Measurements from ENCODE around the gene CDC37.
"Not testable (repeated sequence)": the region's sequence is repeated elsewhere in the genome, so short reads cannot be mapped to it uniquely, and the experiment has no call there.

The CDC37 gene

DNA sequence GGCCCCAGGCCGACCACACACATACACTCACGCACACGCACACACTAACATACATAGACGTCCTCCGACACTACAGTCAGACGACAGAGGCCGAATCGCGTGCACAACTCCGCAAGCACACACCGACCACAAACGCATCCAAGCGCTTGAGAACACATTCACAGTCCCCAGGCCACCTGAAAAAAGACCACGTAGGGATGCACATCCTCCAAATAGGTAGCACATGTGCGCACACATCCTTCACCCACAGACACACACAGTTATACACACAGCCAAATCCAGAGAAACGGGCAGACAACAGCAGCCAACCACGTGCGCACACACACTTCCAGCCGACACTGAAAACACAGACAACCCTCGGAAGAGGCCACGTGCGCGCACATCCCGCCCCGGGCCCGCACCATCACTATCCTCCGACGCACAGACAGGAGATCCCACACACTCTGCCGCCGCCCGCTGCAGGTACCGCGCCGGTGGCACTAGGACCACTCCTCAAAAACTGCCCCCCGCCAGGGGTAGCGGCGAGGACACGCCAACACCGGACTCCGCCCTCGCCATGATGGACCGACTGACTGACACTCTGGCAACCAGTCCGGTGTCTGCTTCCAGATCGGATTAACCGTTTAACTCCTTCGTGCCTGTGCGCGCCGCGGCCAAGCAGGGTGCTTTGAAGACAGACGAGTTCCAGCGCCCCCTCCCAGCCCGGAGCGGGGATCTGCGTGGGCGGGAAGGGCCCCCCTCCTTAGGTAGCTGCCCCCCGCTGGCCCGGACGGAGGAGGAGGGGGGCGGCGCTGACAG is 16.5 kb upstream of the CDC37 start:
- DNase-seq (ENCODE audit: low spot score), result peak; percentile 34

DNA sequence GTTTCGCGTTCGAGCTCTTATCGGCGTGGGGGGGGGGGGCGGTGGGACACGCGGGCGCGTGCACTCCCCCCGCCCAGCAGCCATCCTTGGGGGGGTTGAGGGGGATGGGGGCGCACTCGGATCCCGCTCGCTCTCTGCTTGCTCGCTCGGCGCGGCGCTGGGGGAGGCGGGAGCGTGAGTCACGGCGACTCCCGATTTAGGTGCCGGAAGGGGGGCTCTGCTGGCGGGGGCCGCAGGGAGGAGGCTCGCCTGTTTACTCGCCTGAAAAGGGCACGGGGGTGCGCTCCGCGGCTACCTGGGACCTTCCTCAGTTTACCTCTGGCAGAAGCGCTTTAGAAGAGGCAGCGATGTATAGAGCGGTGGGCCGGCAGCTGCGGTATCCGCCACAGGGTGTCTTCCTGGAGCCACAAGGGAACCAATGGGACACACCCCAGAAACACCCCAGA is 15.9 kb upstream of the CDC37 start:
- no peak for DNase-seq (ENCODE audit: low spot score)

DNA sequence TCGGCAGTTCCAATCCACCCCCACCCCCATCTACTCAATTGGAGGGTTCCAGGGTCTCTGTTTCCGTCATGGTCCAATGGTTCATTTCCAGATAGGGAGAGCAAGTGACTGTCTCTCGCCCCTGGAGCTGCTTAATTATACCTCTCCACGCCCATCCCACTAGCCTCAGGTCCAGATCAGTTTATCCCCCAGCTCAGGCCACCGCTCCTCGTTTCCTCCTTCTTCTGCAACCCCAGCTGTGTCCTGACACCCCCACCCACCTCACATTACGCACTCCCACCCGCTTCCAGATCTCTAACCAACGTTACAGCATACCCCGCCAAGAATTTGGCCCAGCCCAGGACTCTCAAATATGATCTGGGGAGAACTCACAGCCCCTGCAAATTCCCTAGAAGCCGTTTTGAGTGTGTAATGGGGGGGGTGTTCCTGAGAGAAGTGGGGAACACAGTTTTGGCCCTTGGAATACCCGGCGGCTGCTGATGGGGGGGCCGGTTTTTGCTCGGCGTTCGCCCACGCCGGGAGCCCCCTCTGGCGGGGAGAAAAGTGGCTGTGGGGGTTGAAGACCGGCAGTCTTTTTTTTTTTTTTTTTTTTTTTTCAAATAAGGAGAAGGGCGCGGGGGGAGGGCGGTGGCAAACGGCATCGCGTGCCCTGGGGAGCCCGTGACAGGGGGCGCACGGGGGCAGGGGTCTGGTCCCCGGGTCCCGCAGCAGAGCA is 15.3 kb upstream of the CDC37 start:
- DNase-seq (ENCODE audit: low spot score), result no peak

DNA sequence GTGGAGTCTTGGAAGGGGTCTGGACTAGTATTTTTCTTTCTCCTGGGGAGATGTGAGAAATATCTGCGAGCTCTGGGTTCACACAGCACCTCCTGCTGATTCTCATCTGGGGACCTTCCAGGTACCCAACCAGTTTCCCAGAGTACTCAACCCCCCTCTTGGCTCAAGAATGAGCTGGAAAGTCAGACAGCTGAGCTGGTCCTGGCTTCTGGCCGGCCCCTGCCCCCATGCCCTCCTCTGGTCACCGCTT is 14.8 kb upstream of the CDC37 start:
- DNase-seq (ENCODE audit: low spot score), result no peak

DNA sequence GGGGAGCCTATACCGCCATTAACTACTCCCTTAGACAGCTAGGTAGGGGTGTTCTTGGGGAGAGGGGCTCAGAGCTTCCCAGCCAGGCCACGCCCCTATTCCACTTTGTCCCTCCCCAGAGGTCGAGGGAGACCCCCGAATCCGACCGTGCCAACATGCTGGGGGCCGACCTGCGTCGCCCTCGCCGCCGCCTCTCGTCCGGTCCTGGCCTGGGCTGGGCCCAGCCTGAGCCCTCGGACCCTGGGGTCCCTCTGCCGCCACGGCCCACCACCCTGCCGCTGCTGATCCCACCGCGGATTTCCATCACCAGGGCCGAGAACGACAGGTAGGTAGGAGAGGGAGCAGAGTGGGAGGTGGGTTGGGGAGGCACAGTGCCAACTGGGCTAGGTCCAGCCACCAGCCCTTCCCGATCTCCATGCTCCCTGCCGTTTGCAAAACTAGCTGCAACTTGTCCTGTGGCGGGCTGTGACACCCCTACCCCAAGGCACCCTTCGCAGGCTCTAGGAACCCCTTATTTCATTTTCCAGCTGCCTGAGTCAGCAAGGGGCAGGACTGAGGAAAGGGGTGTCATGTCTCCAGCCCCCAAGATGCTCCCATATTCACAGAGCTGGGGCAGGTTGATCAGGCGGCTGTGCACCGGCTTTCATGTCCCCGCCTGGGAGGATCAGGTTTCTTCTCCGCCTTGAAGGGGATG is 14.3 kb upstream of the CDC37 start:
- DNase-seq (ENCODE audit: low spot score), result no peak

DNA sequence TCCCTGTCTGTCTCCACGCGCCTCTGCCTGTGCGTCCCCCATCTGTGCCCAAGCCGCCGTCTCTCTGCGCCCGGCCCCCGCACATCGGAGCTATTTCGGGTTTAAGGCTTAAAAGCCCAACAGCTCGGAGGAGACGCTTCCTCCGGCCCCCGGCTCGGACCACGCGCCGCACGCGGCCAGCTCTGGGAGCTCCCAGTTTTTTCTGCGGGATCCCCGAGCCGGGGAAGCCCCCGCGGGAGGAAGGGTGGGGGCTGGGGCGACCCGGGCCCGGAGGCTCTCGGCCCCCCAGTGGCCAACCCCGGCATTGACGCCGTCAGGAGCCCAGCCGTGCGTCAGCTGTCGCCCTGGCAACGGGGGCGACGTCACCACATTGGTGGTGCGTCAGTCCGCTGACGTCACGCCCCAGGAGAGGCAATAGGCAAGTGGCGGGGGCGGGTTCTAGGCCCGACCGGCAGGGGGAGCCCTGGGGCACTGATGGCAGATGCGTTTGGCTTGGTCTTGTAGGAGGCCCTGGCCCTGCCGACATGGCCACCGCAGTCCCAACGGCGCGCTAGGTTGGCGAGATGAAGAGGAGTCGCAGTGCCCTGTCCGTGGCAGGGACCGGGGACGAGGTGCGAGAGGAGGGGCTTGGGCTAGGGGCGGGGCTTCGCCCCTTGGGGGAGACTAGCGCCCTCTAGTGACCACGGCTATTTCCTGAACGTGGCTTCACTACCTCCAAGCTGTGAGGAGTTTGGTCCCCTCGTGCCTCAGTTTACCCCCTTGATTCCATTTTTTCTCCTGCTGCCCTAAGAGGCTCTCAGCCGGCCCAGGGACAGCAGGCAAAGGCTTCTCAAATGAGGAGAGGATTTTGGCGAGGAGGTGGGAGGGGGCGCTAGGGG is 13.3 kb upstream of the CDC37 start:
- peak; percentile 89 for DNase-seq (ENCODE audit: low spot score)

DNA sequence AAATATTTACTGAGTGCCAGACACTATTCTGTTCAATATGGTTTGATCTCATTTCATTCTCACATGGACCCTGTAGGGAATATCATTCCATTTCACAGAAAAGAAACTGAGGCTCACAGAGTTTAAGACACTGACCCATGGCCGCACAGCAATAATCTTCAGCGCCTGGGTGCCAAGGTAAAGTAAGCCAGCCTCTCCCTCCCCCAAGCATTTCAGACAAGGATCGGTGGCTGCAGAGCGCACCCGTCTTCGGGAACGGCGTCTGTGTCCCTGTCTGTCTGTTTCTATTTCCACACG is 12.7 kb upstream of the CDC37 start:
- DNase-seq (ENCODE audit: low spot score), result no peak

DNA sequence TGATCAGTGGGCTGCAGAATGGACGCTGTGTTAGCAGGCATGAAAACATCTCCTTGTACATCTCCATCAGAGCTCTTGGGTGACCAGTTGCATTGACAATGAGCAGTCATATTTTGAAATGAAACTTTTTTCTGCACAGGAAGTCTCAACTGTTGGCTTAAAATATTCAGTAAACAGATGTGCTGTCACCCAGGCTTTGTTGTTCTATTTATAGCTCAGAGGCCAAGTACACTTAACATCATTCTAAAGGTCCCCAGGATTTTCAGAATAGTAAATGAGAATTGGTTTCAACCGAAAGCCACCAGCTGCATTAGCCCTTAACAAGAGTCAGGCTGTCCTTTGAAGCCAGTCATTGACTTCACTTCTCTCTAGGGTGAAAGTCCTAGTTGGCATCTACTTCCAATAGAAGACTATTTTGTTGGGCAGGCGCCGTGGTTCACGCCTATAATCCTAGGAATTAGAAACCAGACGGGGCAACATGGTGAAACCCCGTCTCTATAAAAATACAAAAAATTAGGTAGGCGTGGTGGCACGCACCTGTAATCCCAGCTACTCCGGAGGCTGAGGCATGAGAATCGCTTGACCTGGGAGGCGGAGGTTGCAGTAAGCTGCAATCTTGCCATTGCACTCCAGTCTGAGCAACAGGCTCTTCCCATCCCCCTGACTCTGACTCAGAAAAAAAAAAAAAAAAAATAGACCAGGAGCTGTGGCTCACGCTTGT is 9.1 kb upstream of the CDC37 start:
- DNase-seq (ENCODE audit: low spot score), result no peak

DNA sequence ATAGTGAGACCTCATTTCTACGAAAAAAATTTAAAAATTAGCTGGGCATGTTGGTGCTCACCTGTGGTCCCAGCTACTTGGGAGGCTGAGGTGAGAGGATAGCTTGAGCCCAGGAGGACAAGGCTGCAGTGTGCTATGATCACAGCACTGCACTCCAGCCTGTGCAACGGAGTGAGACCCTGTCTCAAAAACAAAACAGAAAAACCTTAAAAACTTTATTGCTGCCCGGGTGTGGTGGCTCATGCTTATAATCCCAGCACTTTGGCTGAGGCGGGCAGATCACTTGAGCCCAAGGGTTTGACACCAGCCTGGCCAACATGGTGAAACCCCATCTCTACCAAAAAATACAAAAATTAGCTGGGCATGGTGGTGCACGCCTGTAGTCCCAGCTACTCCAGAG is 7.9 kb upstream of the CDC37 start:
- not testable (repeated sequence) for DNase-seq (ENCODE audit: low spot score)

DNA sequence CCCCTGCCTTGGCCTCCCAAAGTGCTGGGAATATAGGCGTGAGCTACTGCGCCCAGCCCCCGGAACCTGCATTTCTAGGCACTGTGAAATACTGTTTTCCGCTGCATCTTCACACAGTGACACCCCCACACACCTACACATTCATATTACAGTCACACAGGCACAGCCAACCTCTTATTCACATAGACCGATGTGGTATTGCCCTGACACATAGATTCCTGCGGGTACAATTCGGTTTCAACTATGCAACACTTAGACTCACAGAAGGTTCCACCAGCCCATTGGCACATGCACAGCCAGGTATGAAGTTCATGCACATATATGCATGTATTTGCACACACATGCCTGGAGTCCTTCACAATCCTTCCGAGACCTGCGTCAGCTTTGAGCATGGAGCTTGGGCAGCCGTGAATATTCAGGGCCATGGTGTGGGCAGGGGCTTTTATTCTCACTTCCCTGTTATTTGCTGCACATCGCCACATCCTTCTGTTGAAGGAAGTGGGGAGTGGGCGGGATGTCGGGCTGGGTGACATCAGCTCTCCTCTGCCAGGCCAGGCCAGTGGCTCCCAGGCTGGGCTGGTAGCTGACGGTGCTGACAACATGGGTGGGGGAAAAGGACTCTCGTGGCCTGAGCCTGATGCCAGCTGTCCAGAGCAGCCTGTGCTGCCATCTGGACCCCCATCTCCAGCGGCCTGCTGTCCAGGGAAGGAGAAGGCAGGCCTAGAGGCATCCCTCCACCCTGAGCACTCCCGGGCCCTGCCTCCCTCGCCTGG is 5.4 kb upstream of the CDC37 start:
- no peak for DNase-seq (ENCODE audit: low spot score)

DNA sequence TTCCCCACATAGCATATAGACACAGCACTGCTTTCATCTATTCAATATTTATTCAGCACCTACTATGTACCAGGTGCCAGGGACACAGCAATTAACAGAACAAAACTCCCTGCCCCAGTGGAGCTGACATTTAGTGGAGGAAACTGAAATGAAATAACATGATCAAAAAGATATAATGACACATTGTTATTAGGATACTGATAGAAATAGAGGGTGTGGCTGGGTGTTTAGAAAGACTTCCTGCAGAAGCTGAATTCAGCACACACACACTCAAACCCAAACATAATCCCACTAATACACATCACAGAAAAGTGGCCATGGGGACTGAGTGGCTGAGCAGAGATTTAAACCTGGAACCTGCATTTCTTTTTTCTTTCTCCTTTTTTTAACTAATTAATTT is 3.8 kb upstream of the CDC37 start:
- DNase-seq (ENCODE audit: low spot score), result no peak

DNA sequence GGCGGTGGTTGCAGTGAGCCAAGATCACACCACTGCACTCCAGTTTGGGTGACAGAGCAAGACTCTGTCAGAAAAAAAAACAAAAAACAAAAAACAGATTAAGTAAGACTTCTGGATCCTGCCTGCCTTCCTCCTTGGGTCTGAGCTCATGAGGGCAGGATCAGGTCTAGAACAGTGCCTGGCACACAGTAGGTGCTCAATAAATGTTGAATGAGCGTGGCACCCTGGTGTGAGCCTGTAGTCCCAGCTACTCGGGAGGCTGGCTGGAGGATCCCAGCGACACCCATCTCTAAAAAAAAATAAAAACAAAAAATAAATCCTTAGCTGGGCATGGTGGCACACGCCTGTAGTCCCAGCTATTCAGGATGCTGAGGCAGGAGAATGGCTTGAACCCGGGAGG is 2.8 kb upstream of the CDC37 start:
- no peak for DNase-seq (ENCODE audit: low spot score)

DNA sequence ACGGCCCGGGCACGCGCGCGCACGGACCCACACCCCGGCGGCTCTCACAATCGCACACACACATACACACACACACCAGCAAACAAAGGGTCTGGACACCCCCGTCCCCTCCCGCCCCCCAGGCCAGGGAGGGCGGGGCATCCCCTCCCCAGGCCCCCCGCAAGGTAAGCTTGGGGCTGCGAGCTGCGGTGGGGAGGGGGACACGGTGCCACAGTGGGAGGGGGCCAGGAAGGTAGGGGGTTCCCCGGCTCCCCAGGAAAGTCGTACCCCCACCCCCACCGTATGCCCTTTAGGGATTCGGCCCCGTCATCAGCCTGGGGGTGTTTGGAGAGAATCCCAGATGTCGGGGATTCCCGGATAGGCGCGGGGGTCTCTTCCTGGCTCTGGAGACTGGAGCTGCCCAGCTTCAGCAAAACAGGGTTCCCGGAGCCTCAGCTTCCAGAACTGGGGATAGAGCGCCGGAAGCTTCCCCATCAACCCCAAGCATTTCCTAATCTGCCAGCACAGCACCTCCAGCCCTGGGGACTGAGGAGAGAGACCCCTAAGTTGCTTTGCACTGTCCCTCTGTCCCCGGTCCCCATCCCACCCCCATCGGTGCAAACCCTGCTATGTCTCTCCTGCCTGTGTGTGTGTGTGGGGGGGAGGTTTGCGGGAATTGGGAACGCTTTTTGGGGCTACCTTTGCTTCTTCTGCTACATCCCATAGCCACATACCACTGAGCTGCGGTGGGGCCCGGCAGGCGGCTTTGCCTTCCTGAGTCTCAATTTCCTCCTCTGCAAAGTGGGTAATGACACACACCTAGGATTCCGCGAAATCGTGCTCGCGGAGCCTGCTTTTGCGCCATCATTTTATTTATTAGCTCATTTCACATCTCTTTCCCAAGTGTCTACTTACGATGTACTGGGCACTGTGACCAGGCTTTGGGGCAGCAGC is 1.8 kb upstream of the CDC37 start:
- DNase-seq (ENCODE audit: low spot score), result no peak

DNA sequence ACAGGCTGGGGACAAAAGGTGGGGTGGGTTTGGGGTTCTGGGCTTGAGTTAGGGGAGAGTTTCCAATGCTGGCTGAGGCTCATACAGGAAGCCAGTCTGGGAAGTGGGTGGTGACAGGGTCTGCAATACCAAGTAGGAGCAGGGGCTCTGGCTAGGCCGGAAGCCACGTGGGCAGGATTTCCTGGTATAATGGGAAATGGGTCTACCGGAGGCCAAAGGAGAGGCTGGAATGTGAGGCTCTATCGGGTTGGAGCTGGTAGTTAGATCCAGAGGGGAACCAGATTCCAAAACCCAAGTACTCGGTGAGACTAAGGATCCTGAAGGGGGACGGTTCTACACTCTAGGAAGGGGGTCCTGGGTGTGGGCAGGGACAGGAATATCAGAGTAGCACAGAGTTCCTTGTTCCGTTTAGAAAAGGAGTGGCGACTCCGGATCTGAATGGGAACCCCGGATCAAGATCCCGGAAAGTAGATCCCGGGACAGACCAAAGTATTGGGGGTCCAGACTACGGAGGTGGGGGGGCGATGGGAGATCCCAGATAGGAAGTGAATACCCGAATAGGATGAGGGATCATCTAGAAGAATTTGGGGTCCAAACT is 802 bp downstream of the CDC37 start:
- peak; percentile 54 for DNase-seq (ENCODE audit: low spot score)

DNA sequence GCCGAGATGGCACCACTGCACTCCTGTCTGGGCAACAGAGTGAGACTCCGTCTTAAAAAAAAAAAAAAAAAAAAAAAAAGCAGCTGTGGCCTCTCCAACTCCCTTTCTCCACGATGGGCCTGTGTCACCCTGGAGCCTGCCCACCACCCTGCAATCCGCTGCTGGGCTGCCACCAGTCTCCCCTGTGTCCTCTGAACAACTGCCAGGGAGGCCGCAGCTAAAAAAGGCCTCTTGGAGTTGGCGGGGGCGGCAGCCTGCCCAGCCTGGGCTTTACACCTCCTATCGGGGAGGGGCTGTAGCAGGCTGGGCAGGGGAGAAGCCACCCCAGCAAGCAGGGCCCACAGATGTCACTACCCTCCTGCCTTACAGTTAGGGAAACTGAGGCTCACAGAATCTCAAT is 3.5 kb downstream of the CDC37 start:
- no peak for DNase-seq (ENCODE audit: low spot score)

DNA sequence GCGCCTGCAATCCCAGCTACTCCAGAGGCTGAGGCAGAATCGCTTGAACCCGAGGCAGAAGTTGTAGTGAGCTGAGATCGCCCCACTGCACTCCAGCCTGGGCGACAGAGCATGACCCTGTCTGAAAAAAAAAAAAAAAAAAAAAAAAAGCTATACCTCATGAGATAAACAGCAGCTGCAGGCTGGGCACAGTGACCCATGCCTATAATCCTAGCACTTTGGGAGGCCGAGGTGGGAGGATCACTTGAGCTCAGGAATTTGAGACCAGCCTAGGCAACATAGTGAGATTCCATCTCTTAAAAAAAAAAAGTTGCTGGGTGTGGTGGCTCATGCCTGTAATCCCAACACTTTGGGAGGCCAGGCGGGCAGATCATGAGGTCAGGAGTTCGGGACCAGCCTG is 4.0 kb downstream of the CDC37 start:
- DNase-seq (ENCODE audit: low spot score), result not testable (repeated sequence)

DNA sequence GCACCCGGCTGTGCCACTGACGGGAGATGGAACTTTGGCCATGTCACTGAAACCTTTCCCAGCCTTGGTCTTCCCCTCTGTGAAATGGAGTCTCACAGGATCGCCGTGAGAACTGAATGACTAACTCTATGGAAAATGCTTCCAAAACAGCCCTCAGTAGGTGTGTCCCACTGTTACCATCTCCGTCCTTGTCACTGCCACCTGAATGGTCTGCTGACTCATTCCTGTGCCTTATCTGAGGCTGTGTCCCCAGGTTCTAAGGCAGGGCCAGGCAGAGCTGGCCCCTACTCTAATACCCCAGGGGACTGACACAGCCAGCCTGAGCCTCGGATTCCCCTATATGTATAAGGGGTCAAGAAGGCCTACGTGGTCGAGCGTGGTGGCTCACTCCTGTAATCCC is 4.5 kb downstream of the CDC37 start:
- DNase-seq (ENCODE audit: low spot score), result no peak

DNA sequence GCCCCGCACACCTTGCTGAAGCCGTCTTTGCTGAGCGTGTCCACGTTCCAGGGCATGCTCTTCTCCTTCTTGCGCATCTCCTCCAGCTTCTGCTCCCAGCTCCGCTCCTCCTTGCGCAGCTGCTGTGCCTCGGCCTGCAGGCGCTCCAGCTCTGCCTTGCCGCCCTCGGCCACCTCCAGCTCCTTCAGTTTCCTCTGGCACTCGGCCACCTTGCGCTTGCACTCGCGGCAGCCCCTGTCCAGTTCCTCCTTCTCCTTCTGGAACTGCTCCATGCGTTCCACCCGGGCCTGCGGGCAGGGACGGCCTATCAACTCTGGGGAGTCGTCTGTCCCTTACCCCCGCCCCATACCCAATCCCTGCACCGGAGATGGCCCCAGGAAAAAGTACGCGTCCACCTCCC is 7.4 kb downstream of the CDC37 start:
- no peak for DNase-seq (ENCODE audit: low spot score)

DNA sequence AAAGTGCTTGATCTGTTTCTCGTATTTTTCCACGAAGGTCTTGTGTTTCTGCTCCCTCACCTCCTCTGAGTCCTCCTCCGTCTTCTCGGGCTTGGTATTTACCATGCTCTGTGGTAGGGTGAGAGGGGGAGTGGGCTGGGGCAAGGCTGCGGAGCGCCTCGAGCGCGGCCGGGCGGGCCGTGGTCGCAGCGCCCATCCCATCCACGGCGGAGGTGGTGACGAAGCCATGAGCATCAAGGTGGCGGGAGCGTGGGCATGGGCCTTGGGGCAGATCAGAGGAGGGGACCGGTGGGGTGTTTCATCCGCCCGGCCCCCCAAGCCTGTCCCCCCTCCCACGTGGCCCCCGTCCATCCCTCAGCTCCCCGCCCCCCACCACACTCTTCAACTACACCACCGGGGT is 7.9 kb downstream of the CDC37 start:
- DNase-seq (ENCODE audit: low spot score), result no peak

DNA sequence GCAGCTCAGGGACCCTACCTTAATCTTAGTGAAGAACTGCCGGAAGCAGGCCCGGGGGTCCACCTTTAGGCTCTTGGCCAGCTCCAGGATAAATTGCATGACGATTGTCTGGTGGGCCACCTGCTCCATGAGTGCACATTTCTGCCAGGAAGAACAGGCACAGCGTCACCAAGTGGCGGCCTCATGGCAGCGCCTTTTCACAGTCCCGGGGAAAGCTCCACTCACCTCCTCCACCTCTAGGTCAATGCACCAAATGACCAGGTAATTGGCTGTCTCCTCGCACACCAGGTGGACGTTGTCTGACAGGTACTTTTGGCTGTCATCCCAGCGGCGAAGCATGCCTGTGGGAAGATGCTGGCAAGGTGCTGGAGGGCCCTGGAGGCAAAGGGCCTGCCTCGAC is 8.3 kb downstream of the CDC37 start:
- no peak for DNase-seq (ENCODE audit: low spot score)
